NB4 (cell line): ENCODE data around the gene TBC1D22A.

Experiments
- MYC ChIP-seq: IDR thresholded peaks from 2 replicates; pipeline ENCODE4 v1.6.1; 2011; ENCODE audit warnings: low read depth, low read length
- POLR2A ChIP-seq: IDR thresholded peaks from 2 replicates; pipeline ENCODE4 v1.6.1; 2011; ENCODE audit warnings: mild to moderate bottlenecking; ENCODE audit not compliant: insufficient read length; ENCODE audit errors: extremely low read depth
- TF ChIP-seq, protein P1 (sequence below): IDR thresholded peaks from one replicate; pipeline ENCODE4 v1.5.1; 2012; ENCODE audit warnings: low read depth, low read length
- TF ChIP-seq, protein P2 (sequence below): IDR thresholded peaks from 2 replicates; pipeline ENCODE4 v1.6.1; 2011; ENCODE audit warnings: low read depth, low read length

DNA sequence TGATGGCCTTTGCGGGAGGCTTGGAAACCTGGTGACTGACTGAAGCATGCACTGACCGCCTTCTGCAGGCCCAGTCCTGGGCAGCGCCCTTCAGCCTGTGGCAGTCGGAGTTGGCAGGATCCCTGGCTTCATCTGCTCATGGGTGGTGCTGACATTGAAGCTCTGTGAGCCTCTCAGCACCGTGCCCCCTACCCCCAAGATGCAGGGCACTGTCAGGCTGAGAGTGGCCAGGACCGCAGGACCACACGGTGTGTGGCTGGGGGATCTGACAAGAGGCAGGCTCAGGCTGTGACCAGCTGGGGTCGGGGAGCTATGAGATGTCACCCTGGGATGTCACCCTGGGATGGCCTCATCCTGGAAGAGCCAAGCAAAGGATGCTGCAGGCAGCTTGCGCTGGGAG is 32.7 kb downstream of the TBC1D22A start:
- TF ChIP-seq, protein P1, sequence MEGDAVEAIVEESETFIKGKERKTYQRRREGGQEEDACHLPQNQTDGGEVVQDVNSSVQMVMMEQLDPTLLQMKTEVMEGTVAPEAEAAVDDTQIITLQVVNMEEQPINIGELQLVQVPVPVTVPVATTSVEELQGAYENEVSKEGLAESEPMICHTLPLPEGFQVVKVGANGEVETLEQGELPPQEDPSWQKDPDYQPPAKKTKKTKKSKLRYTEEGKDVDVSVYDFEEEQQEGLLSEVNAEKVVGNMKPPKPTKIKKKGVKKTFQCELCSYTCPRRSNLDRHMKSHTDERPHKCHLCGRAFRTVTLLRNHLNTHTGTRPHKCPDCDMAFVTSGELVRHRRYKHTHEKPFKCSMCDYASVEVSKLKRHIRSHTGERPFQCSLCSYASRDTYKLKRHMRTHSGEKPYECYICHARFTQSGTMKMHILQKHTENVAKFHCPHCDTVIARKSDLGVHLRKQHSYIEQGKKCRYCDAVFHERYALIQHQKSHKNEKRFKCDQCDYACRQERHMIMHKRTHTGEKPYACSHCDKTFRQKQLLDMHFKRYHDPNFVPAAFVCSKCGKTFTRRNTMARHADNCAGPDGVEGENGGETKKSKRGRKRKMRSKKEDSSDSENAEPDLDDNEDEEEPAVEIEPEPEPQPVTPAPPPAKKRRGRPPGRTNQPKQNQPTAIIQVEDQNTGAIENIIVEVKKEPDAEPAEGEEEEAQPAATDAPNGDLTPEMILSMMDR = no peak
- TF ChIP-seq POLR2A = no peak
- TF ChIP-seq MYC = no peak
- TF ChIP-seq, protein P2, sequence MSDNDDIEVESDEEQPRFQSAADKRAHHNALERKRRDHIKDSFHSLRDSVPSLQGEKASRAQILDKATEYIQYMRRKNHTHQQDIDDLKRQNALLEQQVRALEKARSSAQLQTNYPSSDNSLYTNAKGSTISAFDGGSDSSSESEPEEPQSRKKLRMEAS = no peak
